Heart left ventricle (tissue), 13 donors: Measurements from ENCODE around the gene SPAG6.

Experiments used
- CTCF ChIP-seq, 12 donors: fragments of 200-600 bp; sonication (generic) in 4 of 12; IDR thresholded peaks; one replicate each; pipeline versions ENCODE4 v1.5.0 to v1.8.0; 2018 to 2022; ENCODE audit warnings: antibody characterized with exemption in 12 of 12, mild to moderate bottlenecking in 5 of 12
- POLR2A ChIP-seq, 2 donors: fragments of 450-650 bp; IDR thresholded peaks; one replicate each; pipeline ENCODE4 v1.6.1; 2017; ENCODE audit warnings: antibody characterized with exemption in 2 of 2, mild to moderate bottlenecking in 2 of 2, moderate library complexity in 2 of 2
- donor health status: ischemic (EF 13 %, LVEDD 7.1; RV severe dilation, severe dysfunction).
- donor health status: DM: no; HTN: yes; CAD: no.
- donor health status: DM: no; HTN: no; CAD: no.
- donor health status: ischemic (EF 25% LVEDD 6.9; RV normal size, moderate dysfunction).
- donor health status: ischemic (EF 25% LVEDD 5.7; RV mildly dilated, moderate dysfunction).
- donor health status: ischemic (EF 35%, LVEDD 5.7; RV mildly dilated, moderate dysfunction).
- donor health status: nonischemic (EF 11% LVEDD 7.7; RV severe dilation, severe dysfunction).
- donor health status: DM: yes; HTN: yes; CAD: no.
- donor health status: PGD.
- donor health status: ischemic (EF 29% LVEDD 5.4; RV normal size, mild dysfunction).
- donor health status: nonischemic (EF 23%, LVEDD 6.1; RV moderate dilation, normal function).

GRCh38 chr10:22310928-22311327, 34.4 kb upstream of the SPAG6 start:
- TF ChIP-seq CTCF (IDR thresholded peaks at IDR 0.05) (no peak), POLR2A (IDR thresholded peaks at IDR 0.05) (no peak)
